GM19438 (cell line): Measurements from ENCODE around the gene HLA-DMA.

ENCODE experiments used
- ATAC-seq: cut with Tn5 transposase; IDR thresholded peaks from one replicate; pipeline ENCODE4 v1.9.1; 2021; ENCODE audit warnings: low read depth; ENCODE audit not compliant: unreplicated experiment

The HLA-DMA gene

GRCh38 chr6:32935551-32936238 is 17.2 kb downstream of the HLA-DMA start:
- no peak for ATAC-seq

- no peak for ATAC-seq
Observed at GRCh38 chr6:32933661-32934085, 19.2 kb downstream of the HLA-DMA start.

DNA sequence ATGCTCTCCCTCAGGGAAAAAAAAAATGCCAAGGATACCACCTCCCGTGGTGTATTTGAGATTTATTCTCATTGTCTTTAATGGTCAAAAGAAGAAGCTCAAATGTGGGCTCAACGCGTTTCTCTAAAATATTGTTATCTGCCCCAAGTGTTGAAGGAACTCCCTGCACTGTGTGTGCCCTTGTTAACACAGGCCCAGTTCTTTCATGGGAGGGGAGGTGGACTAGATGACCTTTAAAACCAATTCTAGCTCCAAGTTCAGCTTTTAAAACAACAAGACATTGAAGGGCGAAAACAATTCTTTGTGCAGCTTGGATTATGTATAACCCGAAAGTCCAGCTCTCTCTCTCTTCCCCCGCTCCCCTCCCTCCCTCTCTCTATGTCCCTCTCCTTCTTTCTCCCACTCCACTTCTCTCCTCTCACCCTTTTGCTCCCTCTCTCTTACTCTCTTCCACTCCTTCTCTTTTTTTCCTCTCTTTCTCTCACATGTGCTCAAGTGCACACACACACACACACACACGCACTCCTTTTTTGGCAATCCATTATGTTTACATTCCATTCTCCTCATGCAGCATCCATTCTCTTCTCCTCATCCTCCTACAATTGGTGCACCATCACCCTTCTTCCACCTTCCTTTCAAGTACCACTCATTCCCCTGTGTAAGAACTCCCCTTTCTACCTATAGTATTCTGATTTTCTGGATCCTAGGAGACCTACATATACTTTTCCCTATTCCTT is 20.6 kb downstream of the HLA-DMA start:
- ATAC-seq, result no peak

DNA sequence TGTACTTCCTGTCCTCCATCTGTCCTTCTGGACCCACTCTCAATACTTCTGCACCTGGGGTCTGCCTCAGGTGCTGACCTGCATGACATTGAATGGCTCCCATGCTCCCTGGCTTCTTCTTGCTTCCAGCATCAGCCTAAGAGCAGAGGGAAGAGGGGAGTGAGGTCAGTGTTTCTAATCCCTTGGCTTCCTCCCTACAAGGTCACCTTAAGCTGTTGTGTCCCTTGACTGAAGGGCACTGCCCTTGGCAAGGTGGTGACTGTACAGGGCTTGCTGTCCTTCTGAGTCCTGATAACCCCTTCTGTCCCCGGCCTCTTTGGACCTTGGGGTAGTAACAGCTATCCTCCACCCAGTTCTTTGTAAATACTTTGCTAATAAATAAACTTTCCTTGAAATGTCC is 21.7 kb downstream of the HLA-DMA start:
- ATAC-seq, result no peak

- no peak for ATAC-seq
Observed at GRCh38 chr6:32922083-32922482, 30.8 kb downstream of the HLA-DMA start.

- ATAC-seq, result no peak
Observed at GRCh38 chr6:32920715-32921114, 32.2 kb downstream of the HLA-DMA start.

DNA sequence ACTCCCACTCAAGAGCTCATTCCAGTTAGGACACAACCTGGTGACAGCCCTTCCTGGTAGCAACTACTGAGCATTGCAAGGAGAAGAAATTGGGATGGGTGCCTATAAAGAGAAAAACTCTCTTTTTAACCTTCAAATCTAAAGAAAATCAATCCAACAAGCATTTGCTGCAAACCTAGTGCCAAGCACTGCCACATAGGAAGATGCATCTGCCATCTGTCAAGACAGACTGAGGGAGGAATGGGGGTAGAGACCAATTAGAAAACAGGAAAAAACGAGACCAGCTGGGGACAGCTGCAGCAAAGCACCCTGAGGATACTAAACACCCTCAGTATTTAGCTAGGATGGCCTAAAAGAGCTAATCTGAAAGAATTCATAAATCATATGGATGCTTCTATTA is 39.9 kb downstream of the HLA-DMA start:
- no peak for ATAC-seq

DNA sequence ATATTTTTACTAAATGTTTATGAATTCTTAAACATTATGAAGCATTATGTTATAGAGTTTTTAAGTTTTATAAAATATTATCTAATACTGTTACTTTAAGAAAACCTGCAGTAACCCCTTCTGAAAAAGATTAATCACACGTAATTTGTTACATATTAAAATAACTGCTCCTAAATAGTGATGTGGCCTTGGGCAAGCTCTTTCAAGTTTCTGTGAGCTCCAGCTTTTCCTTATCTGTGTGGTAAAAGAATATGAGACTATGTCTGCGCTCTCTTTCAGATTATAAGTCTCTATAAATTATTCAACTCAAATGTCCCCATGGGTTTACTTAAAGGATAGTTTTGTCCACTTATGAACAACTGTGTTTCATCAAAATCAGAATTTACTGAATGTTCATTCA is 44.0 kb downstream of the HLA-DMA start:
- ATAC-seq, result no peak

GRCh38 chr6:32906539-32906938 is 46.4 kb downstream of the HLA-DMA start:
- ATAC-seq, result no peak

- ATAC-seq, result no peak
Observed at GRCh38 chr6:32905078-32905477, 47.8 kb downstream of the HLA-DMA start.

DNA sequence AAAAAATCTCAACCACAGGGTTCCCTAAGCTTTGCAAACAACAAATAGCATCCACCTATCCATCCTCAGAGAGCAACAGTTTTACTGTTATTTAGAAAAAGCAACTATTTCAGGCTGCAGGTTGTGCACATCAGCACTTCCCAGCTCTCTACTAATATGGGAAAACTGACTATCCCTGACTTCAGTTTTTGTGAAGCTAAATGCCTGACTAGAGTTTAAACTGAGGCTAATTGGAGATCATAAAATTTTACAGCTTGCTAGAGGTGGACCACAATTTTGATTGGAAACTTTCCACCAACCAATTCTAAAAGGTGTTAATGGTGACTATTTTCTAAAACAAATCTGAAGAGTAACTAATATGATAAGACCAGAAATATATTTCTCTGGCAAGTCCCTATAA is 48.9 kb downstream of the HLA-DMA start:
- ATAC-seq, result no peak
